Measurements from ENCODE around the gene MNAT1.

MNAT1 gene

GRCh38 chr14:60951776-60952435, 217.3 kb downstream of the MNAT1 start:
- no peak for TF ChIP-seq CTCF (IDR thresholded peaks at IDR 0.05; ENCODE audit: low read depth, low read length, missing control alignments)
- DNase-seq (ENCODE audit: low read depth), result no peak
- no peak overlapping the region for H3K4me3 ChIP-seq (ENCODE audit: low read depth, low read length)

GRCh38 chr14:60956202-60956601, 221.6 kb downstream of the MNAT1 start:
- no peak for TF ChIP-seq CTCF (IDR thresholded peaks at IDR 0.05; ENCODE audit: low read depth, low read length, missing control alignments)
- no peak overlapping the region for H3K4me3 ChIP-seq (ENCODE audit: low read depth, low read length)
- DNase-seq (ENCODE audit: low read depth), result no peak

- no peak for TF ChIP-seq CTCF (IDR thresholded peaks at IDR 0.05; ENCODE audit: low read depth, low read length, missing control alignments)
- no peak for DNase-seq (ENCODE audit: low read depth)
- no peak overlapping the region for H3K4me3 ChIP-seq (ENCODE audit: low read depth, low read length)
These were observed 222.1 kb downstream of the MNAT1 start for GRCh38 chr14:60956632-60957031.

- no peak for DNase-seq (ENCODE audit: low read depth)
- no peak for TF ChIP-seq CTCF (IDR thresholded peaks at IDR 0.05; ENCODE audit: low read depth, low read length, missing control alignments)
- no peak overlapping the region for H3K4me3 ChIP-seq (ENCODE audit: low read depth, low read length)
These were observed 223.6 kb downstream of the MNAT1 start for GRCh38 chr14:60958146-60958545.

GRCh38 chr14:60963761-60964160, 229.2 kb downstream of the MNAT1 start:
- no peak overlapping the region for H3K4me3 ChIP-seq (ENCODE audit: low read depth, low read length)
- DNase-seq (ENCODE audit: low read depth), result no peak
- TF ChIP-seq CTCF (IDR thresholded peaks at IDR 0.05; ENCODE audit: low read depth, low read length, missing control alignments), result no peak

GRCh38 chr14:60964904-60965303, 230.3 kb downstream of the MNAT1 start:
- no peak for DNase-seq (ENCODE audit: low read depth)
- no peak overlapping the region for H3K4me3 ChIP-seq (ENCODE audit: low read depth, low read length)
- TF ChIP-seq CTCF (IDR thresholded peaks at IDR 0.05; ENCODE audit: low read depth, low read length, missing control alignments), result no peak

GRCh38 chr14:60965402-60965801, 230.8 kb downstream of the MNAT1 start:
- no peak overlapping the region for H3K4me3 ChIP-seq (ENCODE audit: low read depth, low read length)

More at GRCh38 chr14:60965402-60965801, 230.8 kb downstream of the MNAT1 start:
- DNase-seq (ENCODE audit: low read depth), result no peak
- TF ChIP-seq CTCF (IDR thresholded peaks at IDR 0.05; ENCODE audit: low read depth, low read length, missing control alignments), result no peak
